ENCODE measurements around the gene FLACC1. TPM values are rescaled to one million over a fixed set of nuclear protein-coding genes. Genes with fewer than 3 reads are reported as not detected.

Gene FLACC1
- total RNA-seq, 1 donor from 2014 or later, result 0.69 TPM

DNA sequence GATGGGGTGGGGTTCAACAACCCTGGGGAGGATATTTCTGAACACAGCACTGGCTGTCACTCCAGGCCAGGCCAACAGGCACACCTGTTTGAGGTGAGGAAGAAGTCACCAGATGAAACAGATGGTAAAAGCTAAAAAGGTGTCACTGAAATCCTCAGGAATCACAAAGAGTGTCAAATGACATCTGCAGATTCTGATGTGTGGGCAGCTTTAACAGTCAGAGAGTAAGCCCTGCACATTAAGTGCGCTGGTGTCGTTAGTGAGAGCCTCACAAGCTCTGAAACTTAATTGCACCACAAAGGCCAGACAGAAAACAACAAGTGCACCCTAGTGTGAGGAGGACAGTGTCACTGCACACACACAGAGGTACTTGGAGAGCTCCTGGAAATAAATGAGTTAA is 13.6 kb downstream of the FLACC1 start:
- TF ChIP-seq, protein P1, sequence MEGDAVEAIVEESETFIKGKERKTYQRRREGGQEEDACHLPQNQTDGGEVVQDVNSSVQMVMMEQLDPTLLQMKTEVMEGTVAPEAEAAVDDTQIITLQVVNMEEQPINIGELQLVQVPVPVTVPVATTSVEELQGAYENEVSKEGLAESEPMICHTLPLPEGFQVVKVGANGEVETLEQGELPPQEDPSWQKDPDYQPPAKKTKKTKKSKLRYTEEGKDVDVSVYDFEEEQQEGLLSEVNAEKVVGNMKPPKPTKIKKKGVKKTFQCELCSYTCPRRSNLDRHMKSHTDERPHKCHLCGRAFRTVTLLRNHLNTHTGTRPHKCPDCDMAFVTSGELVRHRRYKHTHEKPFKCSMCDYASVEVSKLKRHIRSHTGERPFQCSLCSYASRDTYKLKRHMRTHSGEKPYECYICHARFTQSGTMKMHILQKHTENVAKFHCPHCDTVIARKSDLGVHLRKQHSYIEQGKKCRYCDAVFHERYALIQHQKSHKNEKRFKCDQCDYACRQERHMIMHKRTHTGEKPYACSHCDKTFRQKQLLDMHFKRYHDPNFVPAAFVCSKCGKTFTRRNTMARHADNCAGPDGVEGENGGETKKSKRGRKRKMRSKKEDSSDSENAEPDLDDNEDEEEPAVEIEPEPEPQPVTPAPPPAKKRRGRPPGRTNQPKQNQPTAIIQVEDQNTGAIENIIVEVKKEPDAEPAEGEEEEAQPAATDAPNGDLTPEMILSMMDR (IDR thresholded peaks at IDR 0.05; ENCODE audit: unreplicated experiment), result no peak
- Mint-ChIP-seq H3K4me1 (ENCODE audit: low read depth) (peaks cover 12% of the 10 kb centered on the region), H3K36me3 (ENCODE audit: insufficient read depth) (no peaks in the 10 kb centered on the region), H3K4me3 (ENCODE audit: low read depth) (no peak overlapping the region), H3K27me3 (no peaks in the 10 kb centered on the region), H3K9me3 (ENCODE audit: low read depth) (no peaks in the 10 kb centered on the region), H3K27ac (peak overlapping the region; percentile 18)
- no peak for DNase-seq (ENCODE audit: low spot score, unreplicated experiment)

DNA sequence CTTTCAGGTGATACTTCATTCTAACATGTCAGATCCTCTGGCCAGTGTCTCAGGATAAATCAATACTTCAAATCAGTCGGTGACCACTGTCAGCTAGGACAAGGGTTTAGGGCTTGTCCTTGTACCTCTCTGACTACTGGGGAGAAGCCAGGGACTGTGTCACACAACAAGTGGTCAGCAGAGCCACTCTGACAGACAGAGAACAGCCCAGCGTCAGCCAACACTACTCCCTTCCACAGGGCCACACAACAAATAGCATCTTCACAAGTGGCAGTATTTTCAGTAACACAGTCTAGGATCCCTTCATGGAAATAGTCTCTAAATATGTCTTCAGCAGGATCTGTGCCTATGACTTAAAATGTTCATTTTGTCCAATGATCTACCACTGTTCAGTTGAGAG is 14.2 kb downstream of the FLACC1 start:
- Mint-ChIP-seq H3K27ac (peak overlapping the region; percentile 18), H3K4me1 (ENCODE audit: low read depth) (peaks cover 12% of the 10 kb centered on the region), H3K36me3 (ENCODE audit: insufficient read depth) (no peaks in the 10 kb centered on the region), H3K27me3 (no peaks in the 10 kb centered on the region), H3K4me3 (ENCODE audit: low read depth) (no peak overlapping the region), H3K9me3 (ENCODE audit: low read depth) (no peaks in the 10 kb centered on the region)
- TF ChIP-seq, protein P1 (IDR thresholded peaks at IDR 0.05; ENCODE audit: unreplicated experiment), result no peak
- no peak for DNase-seq (ENCODE audit: low spot score, unreplicated experiment)

DNA sequence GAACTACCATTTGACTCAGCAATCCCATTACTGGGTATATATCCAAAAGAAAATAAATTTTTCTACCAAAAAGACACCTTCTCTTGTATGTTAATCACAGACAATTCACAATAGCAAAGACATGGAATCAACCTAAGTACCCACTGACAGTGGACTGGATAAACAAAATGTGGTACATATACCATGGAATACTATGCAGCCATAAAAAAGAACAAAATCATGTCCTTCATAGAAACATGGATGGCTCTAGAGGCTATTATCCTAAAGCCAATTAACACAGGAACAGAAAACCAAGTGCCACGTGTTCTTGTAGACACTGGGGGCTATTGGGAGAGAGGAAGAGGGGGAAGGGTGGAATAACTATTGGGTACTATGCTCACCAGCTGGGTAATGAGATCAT is 27.7 kb downstream of the FLACC1 start:
- Mint-ChIP-seq H3K4me1 (ENCODE audit: low read depth) (no peaks in the 10 kb centered on the region), H3K4me3 (ENCODE audit: low read depth) (no peak overlapping the region), H3K9me3 (ENCODE audit: low read depth) (peaks cover 23% of the 10 kb centered on the region), H3K27me3 (no peaks in the 10 kb centered on the region), H3K27ac (no peak overlapping the region), H3K36me3 (ENCODE audit: insufficient read depth) (peaks cover 1% of the 10 kb centered on the region)
- DNase-seq (ENCODE audit: low spot score, unreplicated experiment), result no peak
- TF ChIP-seq, protein P1 (IDR thresholded peaks at IDR 0.05; ENCODE audit: unreplicated experiment), result no peak

DNA sequence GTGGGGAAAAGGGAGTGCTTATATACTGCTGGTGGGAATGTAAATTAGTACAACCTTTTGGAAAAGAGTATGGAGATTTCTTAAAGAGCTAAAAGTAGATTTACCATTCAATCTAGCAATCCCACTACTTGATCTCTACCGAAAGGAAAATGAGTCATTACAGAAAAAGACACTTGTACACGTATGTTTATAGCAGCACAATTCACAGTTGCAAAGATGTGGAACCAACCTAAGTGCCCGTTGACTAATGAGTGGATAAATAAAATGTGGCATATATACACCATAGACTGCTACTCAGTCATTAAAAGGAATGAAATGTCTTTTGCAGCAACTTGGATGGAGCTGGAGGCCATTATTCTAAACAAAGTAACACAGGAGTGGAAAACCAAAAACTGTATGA is 29.5 kb downstream of the FLACC1 start:
- H3K4me3 Mint-ChIP-seq (ENCODE audit: low read depth), result no peak overlapping the region
- TF ChIP-seq, protein P1 (IDR thresholded peaks at IDR 0.05; ENCODE audit: unreplicated experiment), result no peak
- peaks cover 1% of the 10 kb centered on the region for H3K36me3 Mint-ChIP-seq (ENCODE audit: insufficient read depth)
- H3K4me1 Mint-ChIP-seq (ENCODE audit: low read depth), result no peaks in the 10 kb centered on the region
- no peak for DNase-seq (ENCODE audit: low spot score, unreplicated experiment)
- no peak overlapping the region for H3K27ac Mint-ChIP-seq
- H3K27me3 Mint-ChIP-seq, result no peaks in the 10 kb centered on the region
- peaks cover 34% of the 10 kb centered on the region for H3K9me3 Mint-ChIP-seq (ENCODE audit: low read depth)

DNA sequence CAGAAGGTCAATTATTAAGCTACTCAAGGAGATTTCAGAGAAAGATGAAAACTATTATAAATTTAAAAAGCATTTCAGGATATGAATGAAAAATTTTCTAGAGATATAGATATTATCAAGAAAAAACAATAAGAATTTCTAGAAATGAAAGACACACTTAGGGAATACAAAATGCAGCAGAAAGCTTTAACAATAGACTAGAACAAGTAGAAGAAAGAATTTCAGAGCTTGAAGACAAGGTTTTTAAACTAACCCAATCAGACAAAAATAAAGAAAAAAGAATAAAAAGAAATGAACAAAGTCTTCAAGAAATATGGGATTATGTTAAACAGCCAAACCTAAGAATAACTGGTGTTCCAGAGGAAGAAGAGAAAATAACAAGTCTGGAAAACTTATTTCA is 34.4 kb downstream of the FLACC1 start:
- H3K27me3 Mint-ChIP-seq, result no peaks in the 10 kb centered on the region
- H3K36me3 Mint-ChIP-seq (ENCODE audit: insufficient read depth), result peaks cover 1% of the 10 kb centered on the region
- no peaks in the 10 kb centered on the region for H3K4me1 Mint-ChIP-seq (ENCODE audit: low read depth)
- no peak overlapping the region for H3K4me3 Mint-ChIP-seq (ENCODE audit: low read depth)
- peaks cover 39% of the 10 kb centered on the region for H3K9me3 Mint-ChIP-seq (ENCODE audit: low read depth)
- H3K27ac Mint-ChIP-seq, result no peak overlapping the region
- no peak for DNase-seq (ENCODE audit: low spot score, unreplicated experiment)
- TF ChIP-seq, protein P1 (IDR thresholded peaks at IDR 0.05; ENCODE audit: unreplicated experiment), result no peak

Measured in progenitor cell of endocrine pancreas (in vitro differentiated cells).